GM12878 (cell line): ENCODE measurements around the gene CYTH3. TPM values are rescaled to one million over a fixed set of nuclear protein-coding genes. Genes with fewer than 3 reads are reported as not detected.
"Not testable (repeated sequence)": the region's sequence is repeated elsewhere in the genome, so short reads cannot be mapped to it uniquely, and the experiment has no call there.

Experiments used
- ATAC-seq: fragments of 200-7000 bp; cut with Tn5 transposase; 3 replicates; pipeline ENCODE4 v1.9.1; 2020; ENCODE audit warnings: mild to moderate bottlenecking, moderate library complexity
- BruUV-seq: library from RNA; stranded (reverse); fragments of 400-500 nt; replicated peaks from 2 replicates; lab custom pipeline; 2021; lab: Mats Ljungman, UMichigan
- CTCF ChIA-PET: fragments of 300-600 bp; sonication (Branson Sonifier 250); formaldehyde crosslinking; extraction: SDS; loops from one replicate; lab custom pipeline; 2021; ENCODE audit warnings: inconsistent platforms; lab: Yijun Ruan, JAX
- POLR2A ChIA-PET: fragments of 350-600 bp; formaldehyde crosslinking; extraction: SDS; loops from one replicate; lab custom pipeline; 2021; ENCODE audit warnings: inconsistent platforms; lab: Charles Lee
- RAD21 ChIA-PET: fragments of 300-600 bp; sonication (Branson Sonifier 250); formaldehyde crosslinking; loops from one replicate; lab custom pipeline; 2023; ENCODE audit warnings: antibody characterized with exemption; ENCODE audit not compliant: unreplicated experiment; lab: Charles Lee
- SMC1A ChIA-PET: fragments of 300-600 bp; sonication (Branson Sonifier 250); formaldehyde crosslinking; loops from one replicate; lab custom pipeline; 2023; ENCODE audit not compliant: unreplicated experiment, uncharacterized antibody; lab: Charles Lee
- DNase-seq: peaks from one replicate; pipeline ENCODE4 v3.0.0-alpha.2; 2011; ENCODE audit warnings: low read depth, low spot score
- FAIRE-seq: peaks from 3 replicates; lab custom pipeline; 2011; peaks lifted over from hg19 to GRCh38; lab: Jason Lieb, UNC
- H2AFZ ChIP-seq: 2 replicates; pipeline ENCODE4 v1.6.0; 2011; ENCODE audit warnings: low read depth, low read length, control low read depth; ENCODE audit not compliant: control insufficient read depth
- H3K27ac ChIP-seq: 2 replicates; pipeline ENCODE4 v1.5.1; 2011; ENCODE audit warnings: control low read depth; ENCODE audit not compliant: control insufficient read depth, insufficient read depth
- H3K27me3 ChIP-seq, 2 experiments: replicated peaks in 1 of 2; 2 replicates each; pipeline versions ENCODE4 v1.6.0 to v1.6.1; 2011; ENCODE audit warnings: low read length in 1 of 2; ENCODE audit not compliant: control insufficient read depth in 2 of 2, insufficient read depth in 2 of 2
- H3K36me3 ChIP-seq, 2 experiments: 2 replicates each; pipeline ENCODE4 v1.5.1; 2011; ENCODE audit warnings: low read length in 1 of 2; ENCODE audit not compliant: control insufficient read depth in 2 of 2, insufficient read depth in 2 of 2
- H3K4me1 ChIP-seq: 2 replicates; pipeline ENCODE4 v1.6.1; 2011; ENCODE audit warnings: mild to moderate bottlenecking, low read length, moderate library complexity, mixed read lengths; ENCODE audit not compliant: control insufficient read depth, insufficient read depth
- H3K4me2 ChIP-seq: 2 replicates; pipeline ENCODE4 v1.6.0; 2011; ENCODE audit warnings: control low read depth; ENCODE audit not compliant: control insufficient read depth, insufficient read depth
- H3K4me3 ChIP-seq: fragments of 200-600 bp; sonication (generic); 2 replicates; pipeline ENCODE4 v1.5.1; 2016
- H3K79me2 ChIP-seq: 2 replicates; pipeline ENCODE4 v1.6.0; 2011; ENCODE audit warnings: low read length; ENCODE audit not compliant: control insufficient read depth, insufficient read depth
- H3K9ac ChIP-seq: 2 replicates; pipeline ENCODE4 v1.8.0; 2011; ENCODE audit warnings: low read length, control low read depth, mixed read lengths; ENCODE audit not compliant: control insufficient read depth, insufficient read depth
- H3K9me3 ChIP-seq: replicated peaks from 3 replicates; pipeline ENCODE4 v1.5.1; 2011; ENCODE audit warnings: mild to moderate bottlenecking, low read length; ENCODE audit not compliant: control insufficient read depth, insufficient read depth
- H4K20me1 ChIP-seq: 2 replicates; pipeline ENCODE4 v1.6.0; 2011; ENCODE audit not compliant: control insufficient read depth, insufficient read depth
- DPF2 ChIP-seq: fragments of 450-650 bp; IDR thresholded peaks from 2 replicates; pipeline ENCODE4 v1.6.1; 2017; ENCODE audit warnings: mild to moderate bottlenecking
- ETV6 ChIP-seq, 2 experiments: fragments of 450-650 bp in 1 of 2; IDR thresholded peaks in 1 of 2; conservative IDR thresholded peaks in 1 of 2; 2 replicates each; pipeline ENCODE4 v1.6.1; 2014; ENCODE audit warnings: antibody characterized with exemption in 1 of 2, borderline replicate concordance in 1 of 2, low read depth in 1 of 2, mild to moderate bottlenecking in 1 of 2, moderate library complexity in 1 of 2
- FOXM1 ChIP-seq: IDR thresholded peaks from 2 replicates; pipeline ENCODE4 v1.6.1; 2012; ENCODE audit warnings: low read depth, mild to moderate bottlenecking, inconsistent platforms, low read length, moderate library complexity
- GABPA ChIP-seq: IDR thresholded peaks from 2 replicates; pipeline ENCODE4 v1.6.1; 2014; ENCODE audit warnings: antibody characterized with exemption, low read depth, mild to moderate bottlenecking, inconsistent platforms
- HDAC6 ChIP-seq: fragments of 200-600 bp; sonication (generic); IDR thresholded peaks from one replicate; pipeline ENCODE4 v1.8.0; 2017; ENCODE audit warnings: antibody characterized with exemption; ENCODE audit not compliant: unreplicated experiment
- IKZF1 ChIP-seq: fragments of 450-650 bp; conservative IDR thresholded peaks from 2 replicates; pipeline ENCODE4 v1.6.1; 2017; ENCODE audit warnings: antibody characterized with exemption, mild to moderate bottlenecking
- MAX ChIP-seq: IDR thresholded peaks from 2 replicates; pipeline ENCODE4 v1.6.1; 2012; ENCODE audit warnings: low read depth, low read length, improper control_type of control experiment
- MEF2A ChIP-seq: IDR thresholded peaks from 2 replicates; pipeline ENCODE4 v1.6.1; 2011; ENCODE audit warnings: low read depth, mild to moderate bottlenecking, low read length, moderate library complexity; ENCODE audit not compliant: insufficient read depth
- RELA ChIP-seq: fragments of 450-650 bp; IDR thresholded peaks from 2 replicates; pipeline ENCODE4 v1.8.0; 2014; ENCODE audit warnings: borderline replicate concordance; ENCODE audit not compliant: partially characterized antibody
- SMC3 ChIP-seq: IDR thresholded peaks from 2 replicates; pipeline ENCODE4 v1.6.1; 2011; ENCODE audit warnings: low read length, improper control_type of control experiment, borderline replicate concordance
- TBL1XR1 ChIP-seq: IDR thresholded peaks from 2 replicates; pipeline ENCODE4 v1.6.1; 2012; ENCODE audit warnings: low read depth, low read length, improper control_type of control experiment
- ZNF274 ChIP-seq: IDR thresholded peaks from one replicate; pipeline ENCODE4 v1.8.0; 2011; ENCODE audit not compliant: insufficient read length, insufficient read depth
- WGBS: methylation state at CpG from one replicate; pipeline ENCODE4 v1.1.6; 2016; ENCODE audit warnings: low lambda C conversion rate; ENCODE audit not compliant: insufficient replicate concordance, insufficient coverage; ENCODE audit errors: missing lambda C conversion rate; 5-methylcytosine and 5-hydroxymethylcytosine counted together
- in situ Hi-C: fragments of 300-500 bp; cut with MboI; formaldehyde crosslinking; loops from 9 replicates; pipeline ENCODE4 v1.14.3; 2018; ENCODE audit warnings: mixed read lengths
- intact Hi-C: fragments of 100-400 bp; cut with micrococcal nuclease; formaldehyde crosslinking; loops from one replicate; pipeline ENCODE4 v1.14.2; 2022; ENCODE audit not compliant: unreplicated experiment
- polyA plus RNA-seq, 11 experiments: library from polyadenylated mRNA; depleted of rRNA in 4 of 11; unstranded in 6 of 11; stranded (reverse) in 5 of 11; fragments of >200 nt; fragmentation: Nextera tagmentation in 4 of 11; fragmentation: Illumina TruSeq in 1 of 11; extraction: Ambion mirVana in 4 of 11; extraction: Trizol in 1 of 11; gene quantifications; 1 replicate in 1 of 11; 2 replicates in 10 of 11; pipeline versions ENCODE4 v1.2.1 to v1.2.3, GENCODE V29; 2011 to 2016; ENCODE audit warnings: inconsistent platforms in 2 of 11, missing spikeins in 2 of 11, low read depth in 1 of 11
- total RNA-seq, 4 experiments: library from RNA; depleted of rRNA in 3 of 4; stranded (reverse); fragments of >200 nt in 3 of 4; fragmentation: Illumina TruSeq in 1 of 4; extraction: Trizol in 1 of 4; gene quantifications; 2 replicates each; pipeline versions ENCODE4 v1.2.1 to v1.2.3, GENCODE V29; 2013 to 2021

CYTH3 gene
- total and polyA plus RNA-seq, 10 of the 15 experiments (the other 5 are each of a cell fraction or from before 2014, with no cell fraction given): 0.45 to 28.2 (median 15.7) TPM

- no peaks in the 10 kb centered on the region for H3K27me3 ChIP-seq
- H3K27ac ChIP-seq: no peak overlapping the region
- ChIA-PET RAD21 (no interaction called here), SMC1A (interaction anchor here (1.1 kb wide), 1 partner anchor 30 kb away, joined by 3 read pairs; no protein-coding TSS in a partner anchor), CTCF (no interaction called here), POLR2A (interaction anchor here (1.2 kb wide), 1 partner anchor 10 kb away, joined by 3 read pairs; no protein-coding TSS in a partner anchor)
- no peaks in the 10 kb centered on the region for H3K9me3 ChIP-seq
- no peak for TF ChIP-seq HDAC6
- TF ChIP-seq DPF2: no peak
- TF ChIP-seq RELA: no peak
- TF ChIP-seq GABPA: no peak
- TF ChIP-seq TBL1XR1: no peak
- no peak for TF ChIP-seq IKZF1
- TF ChIP-seq ETV6 (conservative IDR thresholded peaks at IDR 0.05 in 1 of 2, IDR thresholded peaks at IDR 0.05 in 1 of 2; ENCODE audit: borderline replicate concordance in 1 of 2, low read depth in 1 of 2): no peak
- TF ChIP-seq ZNF274: no peak
- no peak for TF ChIP-seq MEF2A
- TF ChIP-seq FOXM1: no peak
- no peak for TF ChIP-seq MAX
- no peak for TF ChIP-seq SMC3
- H2AFZ ChIP-seq: no peak overlapping the region
- FAIRE-seq (no peak), ATAC-seq (no peak), DNase-seq (no peak)
- intact Hi-C loops: no loop called here
- 64% methylated on average over 7 of the region's 7 CpGs for WGBS
- no TSS peak for BruUV-seq
- H3K36me3 ChIP-seq: no peaks in the 10 kb centered on the region; a peak in 1 of 4 replicates
- no peak overlapping the region for H3K4me3 ChIP-seq
- peaks cover 44% of the 10 kb centered on the region for H3K79me2 ChIP-seq
- no peak overlapping the region for H3K9ac ChIP-seq
- no peak overlapping the region for H3K4me2 ChIP-seq
- H4K20me1 ChIP-seq: no peaks in the 10 kb centered on the region
- in situ Hi-C loops: no loop called here
- peaks cover 22% of the 10 kb centered on the region for H3K4me1 ChIP-seq
These were observed 41.2 kb downstream of the CYTH3 start for GRCh38 chr7:6231184-6231583.

GRCh38 chr7:6229284-6229683 lies 43.1 kb downstream of the CYTH3 start:
- H4K20me1 ChIP-seq, CTCF ChIA-PET, H3K27me3 ChIP-seq, FAIRE-seq, H3K4me3 ChIP-seq, DNase-seq, in situ Hi-C loops, BruUV-seq, H3K9ac ChIP-seq, H3K36me3 ChIP-seq, H2AFZ ChIP-seq, intact Hi-C loops, H3K9me3 ChIP-seq: not testable (repeated sequence)
- H3K4me2 ChIP-seq: peak overlapping the region; percentile 52
- ChIA-PET RAD21 (interaction anchor here (0.6 to 1.6 kb wide), 2 partner anchors 13 to 27 kb away, joined by 4 to 5 read pairs; no protein-coding TSS in a partner anchor), POLR2A (interaction anchor here (0.6 to 0.7 kb wide), 5 partner anchors 24 to 397 kb away, joined by 3 to 4 read pairs (median 3); no protein-coding TSS in a partner anchor), SMC1A (interaction anchor here (0.7 to 1.5 kb wide), 4 partner anchors 12 to 42 kb away, joined by 3 to 5 read pairs (median 4); no protein-coding TSS in a partner anchor)
- peak overlapping the region; percentile 13; the same call in 1 of the 2 replicates for H3K27ac ChIP-seq
- peaks cover 42% of the 10 kb centered on the region for H3K79me2 ChIP-seq
- H3K4me1 ChIP-seq: peaks cover 22% of the 10 kb centered on the region
- 79% methylated on average over 8 of the region's 9 CpGs for WGBS
- ATAC-seq: peak; percentile 16
